ENCODE data around the gene BEST4.

GRCh38 chr1:44784094-44785028 lies 3.6 kb downstream of the BEST4 start:
- peak; percentile 60 for TF ChIP-seq CTCF (IDR thresholded peaks at IDR 0.05; ENCODE audit: low read depth, low read length, poor library complexity, severe bottlenecking)
- TF ChIP-seq EZH2phosphoT487 (IDR thresholded peaks at IDR 0.05; ENCODE audit: borderline replicate concordance, low read length), result no peak

Data from DOHH2 (cell line).